Kidney glomerular epithelial cell (primary cell): ENCODE data around the gene IGFBP6.

Source experiments
- DNase-seq: peaks from one replicate; lab custom pipeline; 2025; lab: John Stamatoyannopoulos, UW

The IGFBP6 gene

GRCh38 chr12:53059434-53060063, 37.9 kb upstream of the IGFBP6 start:
- no peak for DNase-seq

DNA sequence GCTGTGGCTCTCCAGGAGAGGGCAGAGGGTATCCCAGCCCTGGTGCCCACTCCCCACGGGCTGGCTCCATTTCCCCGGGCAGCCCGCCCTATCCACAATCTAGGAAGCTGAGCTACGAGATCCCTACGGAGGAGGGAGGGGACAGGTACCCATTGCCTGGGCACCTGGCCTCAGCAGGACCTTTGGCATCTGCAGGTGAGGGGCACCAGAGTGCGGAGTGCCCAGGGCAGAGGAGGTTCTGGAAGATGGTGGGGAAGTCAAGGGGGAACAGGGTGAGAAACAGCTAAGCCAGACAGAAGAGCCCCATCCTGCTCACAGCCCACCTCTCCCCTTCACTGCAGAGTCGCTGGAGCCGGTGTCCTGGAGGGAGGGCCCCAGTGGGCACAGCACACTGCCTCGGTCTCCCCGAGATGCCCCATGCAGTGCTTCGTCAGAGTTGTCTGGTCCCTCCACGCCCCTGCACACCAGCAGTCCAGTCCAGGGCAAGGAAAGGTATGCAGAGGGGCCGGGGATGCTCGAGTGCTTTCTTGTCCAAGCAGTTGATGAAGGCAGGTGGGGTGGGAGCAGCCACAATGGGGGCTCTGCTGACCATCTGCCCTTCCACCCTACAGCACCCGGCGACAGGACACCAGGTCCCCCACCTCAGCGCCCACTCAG, 37.3 kb upstream of the IGFBP6 start:
- DNase-seq, result no peak

GRCh38 chr12:53060721-53061276, 36.7 kb upstream of the IGFBP6 start:
- DNase-seq, result no peak

DNA sequence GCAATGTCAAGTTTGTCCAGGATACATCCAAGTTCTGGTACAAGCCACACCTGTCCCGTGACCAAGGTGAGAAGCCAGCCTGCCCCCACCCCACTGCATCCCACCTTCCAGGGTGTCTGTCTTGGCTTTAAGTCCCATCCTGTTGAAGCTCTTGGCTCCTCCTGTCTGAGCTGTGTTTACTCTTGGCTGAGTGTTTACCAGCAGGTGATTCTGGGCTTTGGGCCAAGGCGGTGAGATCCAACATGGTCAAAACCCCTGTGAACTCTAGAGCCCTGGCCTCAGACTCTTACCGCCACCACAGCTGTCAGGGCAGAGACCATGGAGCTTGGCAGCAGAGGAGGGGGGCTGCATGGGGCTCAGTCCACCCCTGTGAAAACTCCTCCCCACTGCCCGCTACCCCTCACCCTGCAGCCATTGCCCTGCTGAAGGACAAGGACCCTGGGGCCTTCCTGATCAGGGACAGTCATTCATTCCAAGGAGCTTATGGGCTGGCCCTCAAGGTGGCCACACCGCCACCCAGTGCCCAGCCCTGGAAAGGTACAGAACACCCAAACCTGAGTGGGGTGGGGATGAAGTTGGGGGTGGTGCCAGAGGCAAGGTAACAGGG, 36.0 kb upstream of the IGFBP6 start:
- no peak for DNase-seq

DNA sequence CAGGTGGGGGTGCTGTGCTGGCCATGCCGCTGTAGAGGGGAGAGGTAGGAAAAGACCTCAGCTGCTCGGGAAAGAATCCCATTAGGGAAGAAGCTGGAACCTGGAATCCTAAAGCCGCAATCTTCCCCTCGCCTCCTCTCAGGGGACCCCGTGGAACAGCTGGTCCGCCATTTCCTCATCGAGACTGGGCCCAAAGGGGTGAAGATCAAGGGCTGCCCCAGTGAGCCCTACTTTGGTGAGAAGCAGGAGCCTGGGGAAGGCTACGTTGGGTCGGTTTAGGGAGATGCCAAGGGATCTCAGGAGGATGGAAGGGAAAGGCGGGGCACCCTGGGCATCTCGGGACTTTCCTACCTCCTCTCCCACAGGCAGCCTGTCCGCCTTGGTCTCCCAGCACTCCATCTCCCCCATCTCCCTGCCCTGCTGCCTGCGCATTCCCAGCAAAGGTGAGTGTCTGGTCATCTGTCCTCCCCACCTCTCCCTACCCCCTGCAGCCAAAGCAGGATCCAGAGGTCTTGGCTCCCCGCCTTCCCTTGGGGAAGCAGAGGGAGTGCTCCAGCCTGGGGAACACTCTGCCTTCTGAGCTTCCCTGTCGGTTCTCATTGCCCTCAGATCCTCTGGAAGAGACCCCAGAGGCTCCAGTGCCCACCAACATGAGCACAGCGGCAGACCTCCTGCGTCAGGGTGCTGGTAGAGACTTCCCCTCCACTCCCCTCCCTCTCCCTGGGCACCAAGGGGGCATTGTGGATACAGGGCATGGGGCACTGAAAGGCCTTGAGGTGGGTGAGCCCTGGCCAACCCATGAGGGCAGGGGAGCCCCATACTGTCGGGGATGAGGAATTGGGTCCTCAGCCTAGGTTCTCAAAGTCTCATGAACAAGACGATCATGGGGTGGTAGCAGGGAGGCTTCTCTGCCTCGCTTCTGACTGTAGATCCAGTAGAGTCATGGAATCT, 35.2 kb upstream of the IGFBP6 start:
- no peak for DNase-seq

- no peak for DNase-seq
These were observed 34.3 kb upstream of the IGFBP6 start for GRCh38 chr12:53062977-53063707.

- no peak for DNase-seq
These were observed 33.5 kb upstream of the IGFBP6 start for GRCh38 chr12:53063708-53064612.

- no peak for DNase-seq
These were observed 32.6 kb upstream of the IGFBP6 start for GRCh38 chr12:53064613-53065436.

DNA sequence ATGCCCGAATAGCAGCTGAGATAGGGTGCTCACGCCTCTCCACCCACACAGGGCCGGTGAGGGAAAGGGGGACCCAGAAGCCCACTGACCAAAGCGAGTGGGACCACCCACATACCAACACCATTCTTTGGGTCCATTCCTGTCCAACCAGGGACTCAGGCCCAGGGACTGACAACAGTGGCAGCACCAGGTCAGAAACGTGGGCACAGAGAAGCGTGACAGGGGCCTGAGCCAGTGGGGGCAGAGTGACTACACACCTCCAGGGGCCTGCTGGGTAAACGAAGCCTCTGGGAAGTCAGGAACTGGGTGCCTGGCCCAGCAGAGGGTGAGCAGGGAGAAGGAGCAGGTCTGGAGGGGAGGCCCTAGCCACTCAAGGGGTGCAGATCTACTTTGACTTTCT, 32.0 kb upstream of the IGFBP6 start:
- DNase-seq, result no peak

GRCh38 chr12:53065975-53066931, 31.2 kb upstream of the IGFBP6 start:
- peak; percentile 63 for DNase-seq

DNA sequence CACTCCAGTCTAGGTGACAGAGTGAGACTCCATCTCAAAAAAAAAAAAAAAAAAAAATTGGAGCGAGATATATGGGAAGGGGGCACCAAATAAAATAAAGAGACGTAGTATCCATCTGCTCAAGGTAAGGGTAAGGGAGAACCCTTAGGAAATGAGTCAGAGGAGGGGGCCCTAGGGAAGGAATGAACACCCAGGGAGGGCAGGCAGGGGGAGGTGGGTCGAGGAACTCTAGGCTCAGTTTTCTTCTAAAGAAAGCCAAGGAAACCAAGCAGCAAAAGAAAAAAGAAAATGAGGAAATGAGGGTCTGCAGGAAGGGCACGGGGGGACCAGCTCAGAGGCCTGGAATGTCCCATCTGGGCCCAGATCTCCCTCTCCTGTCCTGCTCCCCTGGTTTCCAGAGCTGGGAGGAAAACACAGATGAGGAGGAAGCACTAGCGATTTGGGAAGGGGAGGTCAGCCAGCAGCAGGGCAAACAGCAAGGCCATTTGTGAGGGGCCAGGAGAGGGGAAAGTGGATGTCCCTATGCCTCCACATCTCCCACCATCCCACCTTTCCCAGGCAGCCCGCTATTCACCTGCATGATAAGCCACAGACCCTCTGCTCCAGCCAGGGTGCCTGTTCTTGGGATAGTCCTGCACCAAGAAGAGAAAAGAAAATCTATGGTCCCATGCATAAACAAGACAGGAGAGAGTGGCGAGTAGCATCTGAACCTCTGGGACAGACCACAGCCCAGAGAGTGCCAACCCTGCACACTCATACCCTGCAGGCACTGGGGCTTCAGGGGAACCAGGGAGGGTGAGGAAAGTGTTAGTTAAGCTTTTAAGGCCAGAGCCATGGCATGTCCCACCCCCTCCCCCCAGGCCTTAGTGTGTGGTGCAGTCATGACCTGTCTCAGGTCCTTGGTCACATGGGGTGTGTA, 30.1 kb upstream of the IGFBP6 start:
- no peak for DNase-seq

DNA sequence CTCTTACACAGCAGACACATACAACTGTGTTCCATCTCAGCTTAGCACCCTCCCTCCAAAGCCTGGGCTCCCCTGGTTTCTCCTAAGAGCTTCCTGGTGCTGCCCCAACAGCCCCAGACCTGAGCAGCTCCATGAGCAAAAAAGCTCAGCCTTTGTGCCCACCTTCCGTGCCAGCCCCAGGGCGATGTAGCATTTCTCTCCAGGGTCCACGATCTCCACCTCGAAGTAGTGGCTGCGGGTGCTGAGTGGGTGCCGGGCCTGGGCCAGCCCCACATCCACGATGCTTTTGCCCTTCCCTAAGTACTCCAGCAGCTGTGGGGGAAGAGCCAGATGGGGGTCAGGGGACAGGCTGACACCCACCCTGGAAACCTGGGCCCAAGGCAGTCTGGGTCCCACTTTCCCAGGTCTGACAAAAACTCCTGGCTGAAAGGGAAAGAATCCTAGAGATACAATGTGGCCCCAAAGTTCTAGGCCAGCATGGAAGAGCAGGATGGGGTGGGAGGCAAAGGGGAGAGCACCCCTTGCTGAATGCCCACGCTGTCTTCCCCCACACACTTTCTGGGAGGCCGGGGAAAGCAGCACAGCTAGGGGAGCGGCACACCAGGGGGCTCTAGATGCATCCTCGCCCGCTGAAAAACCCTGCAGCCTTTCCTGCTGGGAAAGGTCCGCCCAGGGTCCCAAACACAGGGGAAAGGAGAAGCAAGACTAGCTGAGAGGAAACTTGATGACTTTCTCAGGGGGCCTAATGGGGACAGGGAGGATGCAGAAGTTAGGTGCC, 29.3 kb upstream of the IGFBP6 start:
- no peak for DNase-seq

DNA sequence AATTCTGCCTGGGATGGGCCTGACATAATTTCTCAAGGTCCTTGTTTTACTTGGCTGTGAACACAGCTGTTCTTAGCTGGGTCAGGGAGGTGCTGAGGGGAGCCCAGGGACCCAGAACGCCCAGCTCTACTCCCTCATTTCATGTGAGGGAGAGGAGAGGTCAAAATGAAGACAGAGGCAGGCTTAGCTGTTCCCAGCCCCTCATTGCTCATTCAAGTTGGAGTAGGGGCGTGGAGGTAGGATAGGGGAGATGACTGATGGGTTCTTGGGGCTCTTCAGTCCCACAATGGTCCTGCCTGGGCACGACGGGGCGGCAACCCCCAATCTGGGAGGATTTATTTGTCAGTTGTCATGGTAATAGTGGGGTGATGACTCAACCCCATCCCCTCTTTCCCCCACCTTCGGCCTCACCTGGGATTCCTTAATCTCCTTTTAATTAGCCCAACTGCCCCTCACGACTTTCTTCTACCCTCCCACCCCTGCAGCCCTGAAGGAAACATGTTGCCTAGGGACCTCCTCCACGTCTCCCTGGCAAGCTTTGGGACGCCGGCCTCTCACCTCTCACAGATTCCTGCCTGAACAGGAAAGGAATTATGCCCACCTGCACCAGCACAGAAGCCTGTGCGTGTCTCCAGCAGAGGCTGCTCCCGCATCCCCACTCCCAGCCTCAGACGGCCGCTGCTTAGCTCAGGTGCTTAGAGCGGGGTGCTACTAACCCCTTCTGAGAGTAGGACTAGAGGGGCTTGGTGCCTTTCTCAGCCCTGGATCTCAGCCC, 28.5 kb upstream of the IGFBP6 start:
- DNase-seq, result no peak

- no peak for DNase-seq
These were observed 27.7 kb upstream of the IGFBP6 start for GRCh38 chr12:53069621-53070410.
